ENCODE results near the gene KAT8. TPM values are rescaled to one million over a fixed set of nuclear protein-coding genes. Genes with fewer than 3 reads are reported as not detected.

Gene KAT8
- total and polyA plus RNA-seq, 2 of the 13 experiments (the other 11 are each of a cell fraction or from before 2014, with no cell fraction given), result 79.0 to 84.2 TPM

- 0 out of 2 replicates have a peak, but pooled peaks have one; percentile 30 for TF ChIP-seq NR0B2 (CRISPR knock-in tag; IDR thresholded peaks at IDR 0.05)
- TF ChIP-seq BCL6 (CRISPR knock-in tag; IDR thresholded peaks at IDR 0.05), result 0 out of 2 replicates have a peak, but pooled peaks have one; percentile 9
- TF ChIP-seq SP5 (CRISPR knock-in tag; IDR thresholded peaks at IDR 0.05; ENCODE audit: borderline replicate concordance, low read depth), result 0 out of 2 replicates have a peak, but pooled peaks have one; percentile 27
Observed at GRCh38 chr16:31135535-31136286, 18.2 kb downstream of the KAT8 start, which contains the start of gene PRSS8 (continued).

- H3K4me1 ChIP-seq (ENCODE audit: insufficient read depth, low read length), result peaks cover 62% of the 10 kb centered on the region
- H2AFZ ChIP-seq (ENCODE audit: low read length), result no peak overlapping the region
- CTCF ChIA-PET (ENCODE audit: low intra/inter-chr PET ratio, low total read pairs), result no interaction called here
- H4K20me1 ChIP-seq (ENCODE audit: insufficient read depth, low read length), result no peaks in the 10 kb centered on the region
- peak overlapping the region; percentile 6; the same call in 1 of the 2 replicates for H3K9ac ChIP-seq (ENCODE audit: insufficient read depth, low read depth, low read length)
- H3K4me2 ChIP-seq (ENCODE audit: low read depth, low read length), result peak overlapping the region; percentile 77; the same call in 1 of the 2 replicates
- ATAC-seq (no peak), FAIRE-seq (no peak), DNase-seq (ENCODE audit: low spot score) (no peak)
- H3K79me2 ChIP-seq (ENCODE audit: insufficient read depth, low read length), result no peaks in the 10 kb centered on the region
- no TSS peak for BruUV-seq (replicated peaks)
- peaks cover 2 to 3% of the 10 kb centered on the region in 2 experiments; a peak in 2 of 5 replicates for H3K27me3 ChIP-seq (ENCODE audit: control insufficient read depth in 1 of 2, insufficient read depth in 2 of 2, low read length in 2 of 2)
- H3K4me3 ChIP-seq (replicated peaks in 1 of 3; ENCODE audit: insufficient read depth in 1 of 3, low read depth in 2 of 3, low read length in 3 of 3), result peak overlapping the region in 1 of 3 experiments; percentile 69; a peak in 2 of 6 replicates
- in situ Hi-C loops (cut with HindIII; ENCODE audit: extremely low pct_ligation_motif_present, low pct_unique_long_range_greater_than_20kb), result no loop called here
- no peak overlapping the region for H3K27ac ChIP-seq (ENCODE audit: extremely low read length, insufficient read depth, low read length)
- no peaks in the 10 kb centered on the region for H3K9me3 ChIP-seq (ENCODE audit: low read length)
- 41% methylated on average over 6 of the region's 6 CpGs for WGBS (ENCODE audit: low lambda C conversion rate)
- H3K36me3 ChIP-seq (replicated peaks in 1 of 2; ENCODE audit: control insufficient read depth in 1 of 2, insufficient read depth in 2 of 2, low read length in 2 of 2), result no peaks in the 10 kb centered on the region; a peak in 2 of 5 replicates
- intact Hi-C loops (cut with micrococcal nuclease; ENCODE audit: unreplicated experiment), result no loop called here
- POLR2A ChIA-PET, result interaction anchor here (1.0 to 11.4 kb wide), 4 partner anchors 15 to 377 kb away, joined by 3 to 275 read pairs (median 5); partner anchors contain the start of genes KAT8 and ZNF668
- no peak for TF ChIP-seq ZSCAN20 (CRISPR knock-in tag; IDR thresholded peaks at IDR 0.05; ENCODE audit: borderline replicate concordance)
- TF ChIP-seq ZSCAN22 (CRISPR knock-in tag; IDR thresholded peaks at IDR 0.05), result no peak
- no peak for TF ChIP-seq TSC22D2 (CRISPR knock-in tag; IDR thresholded peaks at IDR 0.05; ENCODE audit: borderline replicate concordance)
- no peak for TF ChIP-seq TRIM22 (IDR thresholded peaks at IDR 0.05)
- no peak for TF ChIP-seq ZKSCAN8 (CRISPR knock-in tag; IDR thresholded peaks at IDR 0.05; ENCODE audit: borderline replicate concordance)
- no peak for TF ChIP-seq ZBTB26 (CRISPR knock-in tag; IDR thresholded peaks at IDR 0.05; ENCODE audit: borderline replicate concordance)
- no peak for TF ChIP-seq ZNF782 (CRISPR knock-in tag; IDR thresholded peaks at IDR 0.05; ENCODE audit: borderline replicate concordance)
Observed at GRCh38 chr16:31136287-31136662, 18.8 kb downstream of the KAT8 start.

All from HepG2 (cell line).